ENCODE results near the gene APOL6.

GRCh38 chr22:35690001-35690400, 41.8 kb downstream of the APOL6 start:
- no peak for TF ChIP-seq CTCF (IDR thresholded peaks at IDR 0.05)
- no peak for TF ChIP-seq EZH2 (IDR thresholded peaks at IDR 0.05)
